Trophoblast cell (in vitro differentiated cells and primary cell): ENCODE measurements around the gene BACH2.

Experiments used
- DNase-seq, 2 donors: peaks; one replicate each; pipeline ENCODE4 v3.0.0-alpha.2; 2016
- H2AFZ ChIP-seq: 2 replicates; pipeline ENCODE4 v1.6.1; 2013; ENCODE audit warnings: low read length, moderate library complexity, mild to moderate bottlenecking; ENCODE audit not compliant: insufficient read depth, poor library complexity
- H2AK5ac ChIP-seq: 2 replicates; pipeline ENCODE4 v1.6.1; 2013; ENCODE audit warnings: mild to moderate bottlenecking, low read length
- H2BK120ac ChIP-seq: 2 replicates; pipeline ENCODE4 v1.6.1; 2013; ENCODE audit warnings: low read length, mild to moderate bottlenecking, moderate library complexity; ENCODE audit not compliant: insufficient read depth, poor library complexity
- H2BK12ac ChIP-seq: 2 replicates; pipeline ENCODE4 v1.6.1; 2013; ENCODE audit warnings: mild to moderate bottlenecking, low read length, moderate library complexity
- H2BK5ac ChIP-seq: 2 replicates; pipeline ENCODE4 v1.6.1; 2013; ENCODE audit warnings: low read length, low read depth, moderate library complexity, mild to moderate bottlenecking; ENCODE audit not compliant: poor library complexity
- H3K14ac ChIP-seq: 2 replicates; pipeline ENCODE4 v1.6.1; 2013; ENCODE audit warnings: mild to moderate bottlenecking, low read length
- H3K18ac ChIP-seq: 2 replicates; pipeline ENCODE4 v1.6.1; 2013; ENCODE audit warnings: mild to moderate bottlenecking, low read length
- H3K23ac ChIP-seq: 2 replicates; pipeline ENCODE4 v1.6.1; 2013; ENCODE audit warnings: low read length
- H3K27ac ChIP-seq: 2 replicates; pipeline ENCODE4 v1.5.1; 2013; ENCODE audit warnings: low read depth, mild to moderate bottlenecking, inconsistent platforms, low read length, moderate library complexity
- H3K27me3 ChIP-seq: 2 replicates; pipeline ENCODE4 v1.6.1; 2013; ENCODE audit warnings: inconsistent platforms, mild to moderate bottlenecking, low read length, moderate library complexity; ENCODE audit not compliant: insufficient read depth
- H3K36me3 ChIP-seq, 2 experiments: 1 replicate in 1 of 2; 2 replicates in 1 of 2; pipeline ENCODE4 v1.6.1; 2013; ENCODE audit warnings: low read length in 2 of 2, mild to moderate bottlenecking in 2 of 2, moderate library complexity in 1 of 2; ENCODE audit not compliant: insufficient read depth in 2 of 2, control insufficient read depth in 1 of 2
- H3K4ac ChIP-seq: 2 replicates; pipeline ENCODE4 v1.6.1; 2013; ENCODE audit warnings: low read depth, mild to moderate bottlenecking, low read length, moderate library complexity
- H3K4me1 ChIP-seq, 2 experiments: 1 replicate in 1 of 2; 2 replicates in 1 of 2; pipeline ENCODE4 v1.6.1; 2013; ENCODE audit warnings: low read length in 2 of 2, mild to moderate bottlenecking in 2 of 2, moderate library complexity in 1 of 2; ENCODE audit not compliant: insufficient read depth in 2 of 2, control insufficient read depth in 1 of 2
- H3K4me2 ChIP-seq: 2 replicates; pipeline ENCODE4 v1.6.1; 2013; ENCODE audit warnings: inconsistent platforms, mild to moderate bottlenecking, low read length, moderate library complexity
- H3K4me3 ChIP-seq: 2 replicates; pipeline ENCODE4 v1.5.1; 2013; ENCODE audit warnings: mild to moderate bottlenecking, low read depth, low read length, inconsistent platforms
- H3K79me1 ChIP-seq: one replicate; pipeline ENCODE4 v1.6.1; 2013; ENCODE audit warnings: low read length
- H3K79me2 ChIP-seq: 2 replicates; pipeline ENCODE4 v1.6.1; 2013; ENCODE audit warnings: low read length, mild to moderate bottlenecking; ENCODE audit not compliant: control insufficient read depth, insufficient read depth, poor library complexity
- H3K9ac ChIP-seq: 2 replicates; pipeline ENCODE4 v1.6.1; 2013; ENCODE audit warnings: mild to moderate bottlenecking, low read length
- H3K9me3 ChIP-seq: 2 replicates; pipeline ENCODE4 v1.6.1; 2013; ENCODE audit warnings: low read depth, mild to moderate bottlenecking, control low read depth, inconsistent platforms, low read length; ENCODE audit not compliant: insufficient read depth
- H4K12ac ChIP-seq: 2 replicates; pipeline ENCODE4 v1.6.1; 2013; ENCODE audit warnings: low read depth, mild to moderate bottlenecking, low read length, moderate library complexity
- H4K8ac ChIP-seq: 2 replicates; pipeline ENCODE4 v1.6.1; 2013; ENCODE audit warnings: low read depth, mild to moderate bottlenecking, low read length, moderate library complexity
- H4K91ac ChIP-seq: one replicate; pipeline ENCODE4 v1.6.1; 2013; ENCODE audit warnings: low read depth, mild to moderate bottlenecking, low read length, moderate library complexity
- WGBS: extraction: QIAGEN DNeasy Blood & Tissue Kit; methylation state at CpG from one replicate; pipeline ENCODE4 v1.1.7; 2013; ENCODE audit warnings: missing lambda C conversion rate; ENCODE audit not compliant: insufficient read length, insufficient coverage; ENCODE audit errors: extremely low coverage; 5-methylcytosine and 5-hydroxymethylcytosine counted together

Gene BACH2

DNA sequence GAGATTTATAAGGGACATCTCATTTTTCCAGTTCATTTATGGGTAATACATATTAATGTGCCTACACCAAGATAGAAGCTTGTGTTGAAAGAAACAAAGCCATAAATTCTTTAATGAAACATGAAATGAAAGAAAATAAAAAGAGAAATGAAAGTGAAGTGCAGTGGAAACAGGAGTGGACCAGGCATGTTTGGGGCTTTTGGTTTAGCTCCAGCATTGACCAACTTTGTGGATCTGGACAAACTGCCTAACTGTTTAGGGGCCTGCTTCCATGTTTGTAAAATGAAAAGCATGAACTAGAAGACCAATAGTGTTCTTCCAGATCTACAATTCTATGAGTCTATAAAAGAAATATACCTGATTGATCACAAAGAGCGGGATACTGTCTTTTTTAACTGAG, 277.4 kb downstream of the BACH2 start:
- Histone ChIP-seq H3K79me2 (no peaks in the 10 kb centered on the region), H3K14ac (no peak overlapping the region), H3K4ac (no peak overlapping the region), H3K36me3 (no peaks in the 10 kb centered on the region), H3K27ac (no peak overlapping the region), H3K4me1 (no peaks in the 10 kb centered on the region), H2AFZ (no peak overlapping the region), H4K12ac (no peak overlapping the region), H4K91ac (no peak overlapping the region), H2BK120ac (no peak overlapping the region), H3K4me2 (no peak overlapping the region), H3K18ac (no peak overlapping the region), H3K23ac (no peak overlapping the region), H3K79me1 (no peaks in the 10 kb centered on the region), H3K9me3 (no peaks in the 10 kb centered on the region), H3K9ac (no peak overlapping the region), H2BK5ac (no peak overlapping the region), H4K8ac (no peak overlapping the region), H3K4me3 (no peak overlapping the region), H2BK12ac (no peak overlapping the region), H3K27me3 (no peaks in the 10 kb centered on the region), H2AK5ac (no peak overlapping the region)
- no CpG with 5 or more reads among the region's 1 CpG for WGBS
- DNase-seq: no peak

- no peak overlapping the region for H3K18ac ChIP-seq
- H4K91ac ChIP-seq: no peak overlapping the region
- H3K9ac ChIP-seq: no peak overlapping the region
- no peak overlapping the region for H3K27ac ChIP-seq
- no peak overlapping the region for H3K4ac ChIP-seq
- no peak overlapping the region for H2BK120ac ChIP-seq
- no peaks in the 10 kb centered on the region for H3K4me1 ChIP-seq
- no peak overlapping the region for H2AFZ ChIP-seq
- no peaks in the 10 kb centered on the region for H3K79me2 ChIP-seq
- H3K9me3 ChIP-seq: no peaks in the 10 kb centered on the region
- H2BK12ac ChIP-seq: no peak overlapping the region
- no peaks in the 10 kb centered on the region for H3K36me3 ChIP-seq
- H2AK5ac ChIP-seq: no peak overlapping the region
- no peak overlapping the region for H3K23ac ChIP-seq
- no peaks in the 10 kb centered on the region for H3K79me1 ChIP-seq
- H3K4me2 ChIP-seq: no peak overlapping the region
- no peak for DNase-seq
- WGBS: no CpG with 5 or more reads among the region's 1 CpG
- H3K4me3 ChIP-seq: no peak overlapping the region
- no peak overlapping the region for H4K8ac ChIP-seq
- no peaks in the 10 kb centered on the region for H3K27me3 ChIP-seq
- H3K14ac ChIP-seq: no peak overlapping the region
- no peak overlapping the region for H4K12ac ChIP-seq
- H2BK5ac ChIP-seq: no peak overlapping the region
Observed at GRCh38 chr6:90015883-90016282, 280.8 kb downstream of the BACH2 start.

DNA sequence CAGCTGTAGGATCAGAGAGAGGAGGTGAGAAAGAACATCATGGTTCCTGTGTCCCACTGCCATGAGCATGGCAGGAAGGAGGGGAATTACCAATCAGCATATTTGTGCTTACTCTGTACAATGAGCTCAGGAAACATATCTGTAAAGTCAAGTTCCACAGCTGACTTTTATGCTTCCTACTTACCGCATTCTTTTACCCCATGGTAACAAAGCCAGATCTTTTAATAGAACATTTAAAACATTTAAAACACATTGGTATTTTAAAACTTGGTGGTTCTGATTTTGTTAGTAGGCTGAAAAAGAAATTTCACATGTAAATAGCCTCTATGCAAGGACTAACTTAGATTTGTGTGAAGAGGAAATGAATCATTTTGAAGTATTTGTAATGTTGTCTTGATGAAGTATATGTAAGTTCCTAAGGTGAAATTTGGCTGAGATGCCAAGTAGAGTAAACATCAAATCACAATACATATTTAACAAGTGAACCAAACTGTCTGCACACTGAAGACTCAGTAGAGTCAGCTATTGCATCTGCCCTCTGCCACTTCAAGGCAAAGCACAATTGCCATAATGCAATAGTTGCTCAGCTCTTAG, 287.6 kb downstream of the BACH2 start:
- no peak overlapping the region for H4K12ac ChIP-seq
- H4K8ac ChIP-seq: no peak overlapping the region
- no CpG with 5 or more reads among the region's 1 CpG for WGBS
- H2AFZ ChIP-seq: no peak overlapping the region
- no peak overlapping the region for H3K9ac ChIP-seq
- H3K79me1 ChIP-seq: no peaks in the 10 kb centered on the region
- H2BK120ac ChIP-seq: no peak overlapping the region
- H3K4me1 ChIP-seq: no peaks in the 10 kb centered on the region
- peaks cover 2% of the 10 kb centered on the region in 2 experiments for H3K36me3 ChIP-seq
- H2BK12ac ChIP-seq: no peak overlapping the region
- no peak overlapping the region for H2BK5ac ChIP-seq
- peaks cover 2% of the 10 kb centered on the region for H3K79me2 ChIP-seq
- H2AK5ac ChIP-seq: no peak overlapping the region
- H3K27ac ChIP-seq: no peak overlapping the region
- H3K23ac ChIP-seq: no peak overlapping the region
- DNase-seq: no peak
- no peak overlapping the region for H4K91ac ChIP-seq
- H3K4me2 ChIP-seq: no peak overlapping the region
- H3K14ac ChIP-seq: no peak overlapping the region
- no peaks in the 10 kb centered on the region for H3K27me3 ChIP-seq
- no peak overlapping the region for H3K18ac ChIP-seq
- no peak overlapping the region for H3K4me3 ChIP-seq
- no peak overlapping the region for H3K4ac ChIP-seq
- H3K9me3 ChIP-seq: no peaks in the 10 kb centered on the region

- no peak for DNase-seq
- H3K36me3 ChIP-seq: peaks cover 2% of the 10 kb centered on the region in 2 experiments
- H3K9ac ChIP-seq: no peak overlapping the region
- no peaks in the 10 kb centered on the region for H3K27me3 ChIP-seq
- H2BK120ac ChIP-seq: no peak overlapping the region
- peak overlapping the region; percentile 49 for H4K12ac ChIP-seq
- no peak overlapping the region for H4K8ac ChIP-seq
- no peak overlapping the region for H2BK5ac ChIP-seq
- no peak overlapping the region for H2AK5ac ChIP-seq
- peaks cover 2% of the 10 kb centered on the region for H3K79me2 ChIP-seq
- no peaks in the 10 kb centered on the region for H3K9me3 ChIP-seq
- H3K27ac ChIP-seq: no peak overlapping the region
- H3K79me1 ChIP-seq: no peaks in the 10 kb centered on the region
- no peaks in the 10 kb centered on the region for H3K4me1 ChIP-seq
- H3K4ac ChIP-seq: no peak overlapping the region
- no peak overlapping the region for H4K91ac ChIP-seq
- no peak overlapping the region for H3K4me3 ChIP-seq
- H3K4me2 ChIP-seq: no peak overlapping the region
- no peak overlapping the region for H3K18ac ChIP-seq
- H2AFZ ChIP-seq: no peak overlapping the region
- no peak overlapping the region for H3K14ac ChIP-seq
- no CpG with 5 or more reads among the region's 9 CpGs for WGBS
- H2BK12ac ChIP-seq: no peak overlapping the region
- no peak overlapping the region for H3K23ac ChIP-seq
Observed at GRCh38 chr6:90008189-90008907, 288.3 kb downstream of the BACH2 start.
